Neural cell (in vitro differentiated cells): ENCODE results near the gene NPHP4.

Experiments
- EP300 ChIP-seq: fragments of 450-650 bp; conservative IDR thresholded peaks from 2 replicates; pipeline ENCODE4 v1.6.1; 2014; ENCODE audit warnings: antibody characterized with exemption, mild to moderate bottlenecking, moderate library complexity; ENCODE audit not compliant: poor library complexity, severe bottlenecking
- EZH2 ChIP-seq: fragments of 200-600, 300-800 bp; shearing (Covaris generic), sonication (generic); IDR thresholded peaks from 2 replicates; pipeline ENCODE4 v1.6.1; 2014; ENCODE audit warnings: antibody characterized with exemption, low read length, borderline replicate concordance, mild to moderate bottlenecking; ENCODE audit not compliant: insufficient read depth, poor library complexity, severe bottlenecking
- POLR2AphosphoS5 ChIP-seq: IDR thresholded peaks from 2 replicates; pipeline ENCODE4 v1.6.1; 2012
- RAD21 ChIP-seq: fragments of 450-650 bp; conservative IDR thresholded peaks from 2 replicates; pipeline ENCODE4 v1.6.1; 2014; ENCODE audit warnings: antibody characterized with exemption, mild to moderate bottlenecking, moderate library complexity
- TF ChIP-seq, protein P1 (sequence below): fragments of 450-650 bp; IDR thresholded peaks from 2 replicates; pipeline ENCODE4 v1.5.1; 2014; ENCODE audit warnings: antibody characterized with exemption, mild to moderate bottlenecking, moderate library complexity; ENCODE audit not compliant: poor library complexity, severe bottlenecking

DNA sequence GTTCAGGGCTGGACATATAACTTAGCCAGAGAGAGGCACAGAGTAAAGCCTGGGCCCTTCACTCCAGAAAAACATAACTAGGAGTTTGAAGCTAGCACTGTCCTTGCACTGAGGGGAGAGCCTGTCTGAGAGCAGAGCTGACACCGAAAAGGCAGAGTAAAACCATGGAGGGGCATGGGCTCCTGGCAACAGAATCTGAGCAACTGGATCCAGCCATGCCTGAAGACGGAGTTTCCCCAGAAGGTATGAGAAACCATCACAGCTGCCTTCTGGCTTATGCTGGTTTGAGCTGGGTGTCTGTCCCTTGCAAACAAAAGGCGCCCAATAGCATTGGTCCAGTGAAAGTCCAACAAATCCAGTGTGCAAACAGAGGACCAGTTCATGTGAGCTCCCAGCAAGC, 137.5 kb downstream of the NPHP4 start:
- TF ChIP-seq, protein P1, sequence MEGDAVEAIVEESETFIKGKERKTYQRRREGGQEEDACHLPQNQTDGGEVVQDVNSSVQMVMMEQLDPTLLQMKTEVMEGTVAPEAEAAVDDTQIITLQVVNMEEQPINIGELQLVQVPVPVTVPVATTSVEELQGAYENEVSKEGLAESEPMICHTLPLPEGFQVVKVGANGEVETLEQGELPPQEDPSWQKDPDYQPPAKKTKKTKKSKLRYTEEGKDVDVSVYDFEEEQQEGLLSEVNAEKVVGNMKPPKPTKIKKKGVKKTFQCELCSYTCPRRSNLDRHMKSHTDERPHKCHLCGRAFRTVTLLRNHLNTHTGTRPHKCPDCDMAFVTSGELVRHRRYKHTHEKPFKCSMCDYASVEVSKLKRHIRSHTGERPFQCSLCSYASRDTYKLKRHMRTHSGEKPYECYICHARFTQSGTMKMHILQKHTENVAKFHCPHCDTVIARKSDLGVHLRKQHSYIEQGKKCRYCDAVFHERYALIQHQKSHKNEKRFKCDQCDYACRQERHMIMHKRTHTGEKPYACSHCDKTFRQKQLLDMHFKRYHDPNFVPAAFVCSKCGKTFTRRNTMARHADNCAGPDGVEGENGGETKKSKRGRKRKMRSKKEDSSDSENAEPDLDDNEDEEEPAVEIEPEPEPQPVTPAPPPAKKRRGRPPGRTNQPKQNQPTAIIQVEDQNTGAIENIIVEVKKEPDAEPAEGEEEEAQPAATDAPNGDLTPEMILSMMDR = no peak
- TF ChIP-seq EZH2 (no peak), RAD21 (no peak), POLR2AphosphoS5 (no peak), EP300 (no peak)
